Sigmoid colon (tissue), 4 donors: ENCODE measurements around the gene MRPS14.

Source experiments
- POLR2AphosphoS5 ChIP-seq, 4 donors: sonication (generic); formaldehyde crosslinking; IDR thresholded peaks; one replicate each; pipeline ENCODE4 v1.6.1; 2017; ENCODE audit warnings: antibody characterized with exemption in 4 of 4
- TF ChIP-seq, protein P1 (sequence below), 4 experiments: fragments of 450-650 bp in 3 of 4; fragments of 200-600 bp in 1 of 4; IDR thresholded peaks; one replicate each; pipeline ENCODE4 v1.5.1; 2016 to 2019; ENCODE audit warnings: antibody characterized with exemption in 4 of 4, mild to moderate bottlenecking in 3 of 4, moderate library complexity in 2 of 4

DNA sequence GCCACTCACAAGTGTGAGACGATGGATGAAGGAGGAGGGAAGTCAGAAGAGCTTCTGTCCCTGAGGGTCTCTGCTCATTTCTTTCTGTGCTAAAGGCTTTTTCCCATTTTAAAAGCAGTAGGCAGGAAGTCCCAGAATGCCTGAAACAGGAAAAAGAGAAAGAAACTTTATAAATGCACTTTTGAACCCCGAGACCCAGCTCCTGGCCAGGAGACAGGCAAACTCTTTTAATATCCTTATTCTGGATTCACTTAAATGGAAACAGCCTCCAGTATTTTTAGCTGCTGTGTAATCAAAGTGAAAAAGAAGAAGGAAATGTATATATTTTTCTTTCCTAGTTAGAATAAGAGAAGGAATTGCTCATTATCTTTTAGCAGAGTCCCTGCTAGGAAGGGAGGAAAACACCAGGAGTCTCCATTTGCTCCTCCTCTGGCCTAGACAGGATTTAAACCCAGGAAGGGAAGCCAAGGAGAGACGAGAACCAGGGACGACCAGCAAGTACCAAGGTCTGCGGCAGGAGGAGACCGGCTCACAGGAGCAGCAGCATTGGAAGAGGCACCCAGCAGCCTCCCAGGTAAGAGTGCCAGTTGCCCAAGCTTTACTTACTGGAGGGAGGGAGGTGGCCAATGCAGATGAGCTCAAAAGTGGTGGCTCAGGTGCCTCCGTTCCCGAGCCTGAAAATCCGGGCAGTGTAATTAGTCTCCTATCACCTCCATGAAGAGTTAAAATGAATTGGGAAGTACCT lies 44.3 kb upstream of the MRPS14 start, which contains the start of gene TNN:
- TF ChIP-seq POLR2AphosphoS5 (IDR thresholded peaks at IDR 0.05) = no peak
- TF ChIP-seq, protein P1, sequence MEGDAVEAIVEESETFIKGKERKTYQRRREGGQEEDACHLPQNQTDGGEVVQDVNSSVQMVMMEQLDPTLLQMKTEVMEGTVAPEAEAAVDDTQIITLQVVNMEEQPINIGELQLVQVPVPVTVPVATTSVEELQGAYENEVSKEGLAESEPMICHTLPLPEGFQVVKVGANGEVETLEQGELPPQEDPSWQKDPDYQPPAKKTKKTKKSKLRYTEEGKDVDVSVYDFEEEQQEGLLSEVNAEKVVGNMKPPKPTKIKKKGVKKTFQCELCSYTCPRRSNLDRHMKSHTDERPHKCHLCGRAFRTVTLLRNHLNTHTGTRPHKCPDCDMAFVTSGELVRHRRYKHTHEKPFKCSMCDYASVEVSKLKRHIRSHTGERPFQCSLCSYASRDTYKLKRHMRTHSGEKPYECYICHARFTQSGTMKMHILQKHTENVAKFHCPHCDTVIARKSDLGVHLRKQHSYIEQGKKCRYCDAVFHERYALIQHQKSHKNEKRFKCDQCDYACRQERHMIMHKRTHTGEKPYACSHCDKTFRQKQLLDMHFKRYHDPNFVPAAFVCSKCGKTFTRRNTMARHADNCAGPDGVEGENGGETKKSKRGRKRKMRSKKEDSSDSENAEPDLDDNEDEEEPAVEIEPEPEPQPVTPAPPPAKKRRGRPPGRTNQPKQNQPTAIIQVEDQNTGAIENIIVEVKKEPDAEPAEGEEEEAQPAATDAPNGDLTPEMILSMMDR (IDR thresholded peaks at IDR 0.05) = no peak
